Right lobe of liver (tissue), 6 donors: Measurements from ENCODE around the gene SH2D3C. TPM values are rescaled to one million over a fixed set of nuclear protein-coding genes. Genes with fewer than 3 reads are reported as not detected.

Source experiments
- ATAC-seq, 4 donors: fragments of 200-7000 bp; cut with Tn5 transposase; one replicate each; pipeline ENCODE4 v1.9.1; 2020; ENCODE audit warnings: mild to moderate bottlenecking in 4 of 4, moderate library complexity in 4 of 4
- DNase-seq, 3 donors: peaks; one replicate each; pipeline ENCODE4 v3.0.0-alpha.2; 2020
- H3K27ac ChIP-seq, 3 donors: fragments of 200-600 bp; one replicate each; pipeline ENCODE4 v1.8.0; 2022
- H3K27me3 ChIP-seq, 2 donors: fragments of 200-600 bp; one replicate each; pipeline ENCODE4 v1.8.0; 2022
- H3K36me3 ChIP-seq, 4 donors: fragments of 200-600 bp; sonication (generic) in 1 of 4; one replicate each; pipeline versions ENCODE4 v1.5.1 to v1.8.0; 2017 to 2022; ENCODE audit warnings: control low read depth in 1 of 4
- H3K4me1 ChIP-seq, 4 donors: fragments of 200-600 bp; sonication (generic) in 1 of 4; one replicate each; pipeline versions ENCODE4 v1.5.1 to v1.8.0; 2017 to 2022; ENCODE audit warnings: control low read depth in 1 of 4
- H3K4me3 ChIP-seq, 3 donors: fragments of 200-600 bp; one replicate each; pipeline ENCODE4 v1.8.0; 2022
- H3K9me3 ChIP-seq, 4 donors: fragments of 200-600 bp; sonication (generic) in 1 of 4; one replicate each; pipeline versions ENCODE4 v1.5.1 to v1.8.0; 2017 to 2022; ENCODE audit warnings: control low read depth in 1 of 4
- POLR2A ChIP-seq: fragments of 450-650 bp; IDR thresholded peaks from one replicate; pipeline ENCODE4 v1.6.1; 2017; ENCODE audit warnings: antibody characterized with exemption, mild to moderate bottlenecking
- WGBS: methylation state at CpG from one replicate; pipeline ENCODE4 v1.1.6; 2018; ENCODE audit warnings: low coverage, low lambda C conversion rate; ENCODE audit not compliant: insufficient coverage; ENCODE audit errors: missing lambda C conversion rate; 5-methylcytosine and 5-hydroxymethylcytosine counted together
- intact Hi-C, 2 donors: fragments of 100-400 bp; cut with DNase I; formaldehyde crosslinking; loops; one replicate each; pipeline versions ENCODE4 v1.11.2 to v1.14.1; 2022
- total RNA-seq, 6 experiments: library from RNA; depleted of rRNA in 2 of 6; stranded (reverse); fragments of >200 nt in 2 of 6; fragmentation: NEBNext Ultra II Directional in 3 of 6; extraction: Animal tissue kit (Norgen Biotek cat#: 25700) in 3 of 6; gene quantifications; one replicate each; pipeline versions ENCODE4 v1.1.0 to v1.2.4, GENCODE V29; 2016 to 2023
- TF ChIP-seq, protein P1 (sequence below), 4 donors: fragments of 200-600 bp in 3 of 4; fragments of 450-650 bp in 1 of 4; IDR thresholded peaks; one replicate each; pipeline versions ENCODE4 v1.5.1 to v1.8.0; 2016 to 2022; ENCODE audit warnings: antibody characterized with exemption in 4 of 4, mild to moderate bottlenecking in 2 of 4
- donor health status: DM: no; HTN: yes; CAD: no.
- donor health status: DM: no; HTN: no; CAD: no.
- donor health status: DM: no; HTN: no; CAD: no.
- donor health status: DM: no; HTN: yes; CAD: no.
- donor health status: DM: no; HTN: yes; CAD: no.

The SH2D3C gene
- total RNA-seq, 6 experiments from 2014 or later: 1.7 to 5.6 (median 2.7) TPM

DNA sequence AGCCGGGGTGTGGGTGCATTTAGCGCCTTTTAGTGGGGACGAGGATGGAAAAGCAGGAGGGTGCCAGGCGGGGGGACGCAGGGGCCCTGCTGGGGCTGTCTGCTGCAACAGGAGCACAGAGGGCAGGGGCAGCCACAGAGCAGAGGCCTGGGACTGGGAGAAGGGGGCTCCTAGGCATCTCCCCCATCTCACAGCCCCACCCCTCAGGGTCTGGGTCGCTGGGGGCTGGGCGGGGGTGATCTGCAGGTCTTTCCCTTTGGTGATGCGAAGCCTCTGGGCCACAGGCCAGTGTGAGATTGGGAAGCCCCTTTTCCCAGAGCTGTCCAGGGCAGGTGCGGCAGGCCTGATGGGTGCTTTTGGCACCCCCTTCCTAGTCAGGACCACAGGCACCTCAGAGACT is 48.2 kb downstream of the SH2D3C start:
- WGBS: no CpG with 5 or more reads among the region's 9 CpGs
- intact Hi-C loops: loop anchor here (5.0 to 10.0 kb wide), 3 partner anchors 138 to 145 kb away; partner anchors contain the start of gene AK1 (in 1 of the 2)
- no peaks in the 10 kb centered on the region for H3K36me3 ChIP-seq
- H3K4me1 ChIP-seq: peaks cover 0 to 6% (median 3%) of the 10 kb centered on the region in 4 donors
- no peak overlapping the region for H3K4me3 ChIP-seq
- DNase-seq (no peak), ATAC-seq (no peak)
- H3K27me3 ChIP-seq: no peaks in the 10 kb centered on the region
- no peaks in the 10 kb centered on the region for H3K9me3 ChIP-seq
- H3K27ac ChIP-seq: no peak overlapping the region
- no peak for TF ChIP-seq POLR2A
- TF ChIP-seq, protein P1, sequence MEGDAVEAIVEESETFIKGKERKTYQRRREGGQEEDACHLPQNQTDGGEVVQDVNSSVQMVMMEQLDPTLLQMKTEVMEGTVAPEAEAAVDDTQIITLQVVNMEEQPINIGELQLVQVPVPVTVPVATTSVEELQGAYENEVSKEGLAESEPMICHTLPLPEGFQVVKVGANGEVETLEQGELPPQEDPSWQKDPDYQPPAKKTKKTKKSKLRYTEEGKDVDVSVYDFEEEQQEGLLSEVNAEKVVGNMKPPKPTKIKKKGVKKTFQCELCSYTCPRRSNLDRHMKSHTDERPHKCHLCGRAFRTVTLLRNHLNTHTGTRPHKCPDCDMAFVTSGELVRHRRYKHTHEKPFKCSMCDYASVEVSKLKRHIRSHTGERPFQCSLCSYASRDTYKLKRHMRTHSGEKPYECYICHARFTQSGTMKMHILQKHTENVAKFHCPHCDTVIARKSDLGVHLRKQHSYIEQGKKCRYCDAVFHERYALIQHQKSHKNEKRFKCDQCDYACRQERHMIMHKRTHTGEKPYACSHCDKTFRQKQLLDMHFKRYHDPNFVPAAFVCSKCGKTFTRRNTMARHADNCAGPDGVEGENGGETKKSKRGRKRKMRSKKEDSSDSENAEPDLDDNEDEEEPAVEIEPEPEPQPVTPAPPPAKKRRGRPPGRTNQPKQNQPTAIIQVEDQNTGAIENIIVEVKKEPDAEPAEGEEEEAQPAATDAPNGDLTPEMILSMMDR (IDR thresholded peaks at IDR 0.05): no peak

DNA sequence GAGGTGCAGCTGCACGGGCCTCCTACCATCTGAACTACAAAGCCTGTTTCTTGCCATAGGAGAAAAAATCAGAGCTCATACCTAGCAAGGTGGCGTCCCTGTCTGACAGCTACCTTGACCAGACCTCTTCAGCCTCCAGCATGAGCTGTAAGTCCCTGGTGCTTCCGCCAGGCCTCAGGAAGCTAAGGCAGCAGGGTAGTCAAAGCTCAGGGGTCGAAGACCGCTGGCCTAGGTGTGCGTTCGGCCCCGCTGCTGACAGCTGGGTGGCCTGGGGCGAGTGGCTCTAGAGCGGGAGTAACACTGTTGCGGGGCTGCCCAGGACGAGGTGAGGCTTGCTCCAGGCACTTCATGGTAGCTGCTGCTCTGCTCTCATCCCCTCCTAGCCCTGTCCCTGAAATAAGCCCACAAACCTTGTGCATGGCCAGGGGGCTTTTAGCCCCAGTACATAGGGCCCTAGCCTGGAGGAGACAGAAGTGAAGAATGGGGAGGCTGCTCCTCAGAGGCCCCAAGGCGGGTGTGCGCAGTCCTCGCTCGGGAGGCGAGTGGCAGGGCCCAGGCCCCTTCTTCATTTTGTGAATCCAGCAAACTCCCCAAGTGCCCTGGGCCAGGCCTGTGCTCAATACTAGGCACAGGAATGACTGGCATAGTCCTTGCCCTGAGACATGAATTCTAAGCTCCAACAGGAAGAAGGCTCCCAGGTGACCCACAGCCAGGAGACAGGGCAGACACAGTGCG is 48.8 kb downstream of the SH2D3C start:
- H3K4me3 ChIP-seq: no peak overlapping the region
- H3K27me3 ChIP-seq: no peaks in the 10 kb centered on the region
- no peaks in the 10 kb centered on the region for H3K9me3 ChIP-seq
- ATAC-seq (no peak), DNase-seq (no peak)
- no peak for TF ChIP-seq POLR2A
- TF ChIP-seq, protein P1 (IDR thresholded peaks at IDR 0.05): no peak
- WGBS: 50% methylated on average over 1 of the region's 18 CpGs
- no peaks in the 10 kb centered on the region for H3K36me3 ChIP-seq
- H3K27ac ChIP-seq: no peak overlapping the region
- H3K4me1 ChIP-seq: peaks cover 0 to 6% (median 3%) of the 10 kb centered on the region in 4 donors
- intact Hi-C loops: loop anchor here (5.0 to 10.0 kb wide), 4 partner anchors 137 to 225 kb away; partner anchors contain the start of gene AK1 (in 1 of the 2)

DNA sequence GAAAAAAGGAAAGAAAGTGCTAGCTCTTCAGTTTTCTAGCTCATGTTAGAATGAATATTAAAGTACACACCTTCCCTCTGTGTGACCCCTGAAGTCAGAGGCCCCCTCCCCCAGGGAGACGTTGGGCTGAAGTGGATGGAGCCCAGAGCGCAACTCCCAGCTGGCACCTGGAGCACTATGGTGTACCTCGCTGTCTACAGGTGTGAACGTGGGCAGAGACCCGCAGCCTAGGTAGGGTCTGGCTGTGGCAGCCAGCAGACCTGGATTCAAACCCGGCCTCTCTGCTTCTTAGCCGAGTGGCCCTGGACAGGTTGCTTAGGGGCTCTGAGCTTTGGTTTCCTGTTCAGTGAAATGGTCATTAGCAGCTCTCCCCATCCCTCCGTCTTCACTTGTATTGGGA is 49.7 kb downstream of the SH2D3C start:
- TF ChIP-seq, protein P1 (IDR thresholded peaks at IDR 0.05): no peak
- TF ChIP-seq POLR2A: no peak
- no peak overlapping the region for H3K27ac ChIP-seq
- no peak overlapping the region for H3K4me3 ChIP-seq
- WGBS: no CpG with 5 or more reads among the region's 8 CpGs
- no peaks in the 10 kb centered on the region for H3K4me1 ChIP-seq
- no peaks in the 10 kb centered on the region for H3K36me3 ChIP-seq
- ATAC-seq: no peak
- intact Hi-C loops: loop anchor here in 1 of 2 donors (10.0 kb wide), 1 partner anchor 224 kb away; no protein-coding TSS in a partner anchor
- no peaks in the 10 kb centered on the region for H3K9me3 ChIP-seq
- no peak for DNase-seq
- no peaks in the 10 kb centered on the region for H3K27me3 ChIP-seq

DNA sequence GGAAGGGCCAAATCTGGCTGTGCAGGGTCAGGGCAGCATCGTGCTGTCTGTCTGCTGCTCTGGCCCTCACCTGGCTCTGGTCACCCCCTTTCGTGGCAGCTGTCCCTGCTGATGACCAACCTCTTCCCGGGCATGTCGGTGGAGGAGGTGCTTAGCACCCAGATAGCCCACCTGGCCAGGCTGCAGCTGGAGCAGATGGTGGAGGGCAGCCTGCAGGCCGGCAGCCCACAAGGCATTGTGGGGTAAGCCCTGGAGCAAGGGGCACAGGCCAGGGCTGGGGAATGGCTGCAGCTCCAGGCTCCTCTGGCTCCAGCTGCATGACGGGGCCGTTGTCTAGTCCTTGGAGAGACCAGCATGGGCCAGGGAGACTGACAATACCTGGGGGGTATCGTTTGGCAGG is 51.6 kb downstream of the SH2D3C start:
- H3K4me1 ChIP-seq: no peaks in the 10 kb centered on the region
- no peak overlapping the region for H3K27ac ChIP-seq
- H3K9me3 ChIP-seq: no peaks in the 10 kb centered on the region
- H3K4me3 ChIP-seq: no peak overlapping the region
- 80% methylated on average over 5 of the region's 8 CpGs for WGBS
- H3K36me3 ChIP-seq: no peaks in the 10 kb centered on the region
- ATAC-seq (no peak), DNase-seq (no peak)
- H3K27me3 ChIP-seq: no peaks in the 10 kb centered on the region
- TF ChIP-seq POLR2A: no peak
- TF ChIP-seq, protein P1 (IDR thresholded peaks at IDR 0.05): no peak
- intact Hi-C loops: loop anchor here in 1 of 2 donors (10.0 kb wide), 1 partner anchor 222 kb away; no protein-coding TSS in a partner anchor
